ENCODE results near the gene THUMPD3. TPM values are rescaled to one million over a fixed set of nuclear protein-coding genes. Genes with fewer than 3 reads are reported as not detected.

Gene THUMPD3
- total and polyA plus RNA-seq, 9 of the 15 experiments (the other 6 are each of a cell fraction or from before 2014, with no cell fraction given): 58.3 to 132 (median 113) TPM

- no peak for TF ChIP-seq GTF3C2 (IDR thresholded peaks at IDR 0.05; ENCODE audit: borderline replicate concordance, extremely low read depth, insufficient read length)
- 0 out of 2 replicates have a peak, but pooled peaks have one; percentile 6 for TF ChIP-seq TEAD2 (tag; IDR thresholded peaks at IDR 0.05)
- TF ChIP-seq ZKSCAN3 (CRISPR knock-in tag; IDR thresholded peaks at IDR 0.05): no peak
- no peak for TF ChIP-seq HMG20B (CRISPR knock-in tag; IDR thresholded peaks at IDR 0.05)
- TF ChIP-seq CHAMP1 (IDR thresholded peaks at IDR 0.05): no peak
- TF ChIP-seq, protein P1, sequence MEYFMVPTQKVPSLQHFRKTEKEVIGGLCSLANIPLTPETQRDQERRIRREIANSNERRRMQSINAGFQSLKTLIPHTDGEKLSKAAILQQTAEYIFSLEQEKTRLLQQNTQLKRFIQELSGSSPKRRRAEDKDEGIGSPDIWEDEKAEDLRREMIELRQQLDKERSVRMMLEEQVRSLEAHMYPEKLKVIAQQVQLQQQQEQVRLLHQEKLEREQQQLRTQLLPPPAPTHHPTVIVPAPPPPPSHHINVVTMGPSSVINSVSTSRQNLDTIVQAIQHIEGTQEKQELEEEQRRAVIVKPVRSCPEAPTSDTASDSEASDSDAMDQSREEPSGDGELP (CRISPR knock-in tag; IDR thresholded peaks at IDR 0.05; ENCODE audit: borderline replicate concordance): no peak
- peak; percentile 62; the same call in 1 of the 2 replicates for TF ChIP-seq ZKSCAN8 (CRISPR knock-in tag; IDR thresholded peaks at IDR 0.05)
- peak; percentile 45; the same call in 1 of the 2 replicates for TF ChIP-seq CTBP1 (IDR thresholded peaks at IDR 0.05; ENCODE audit: borderline replicate concordance)
- no peak for TF ChIP-seq ZBTB1 (CRISPR knock-in tag; IDR thresholded peaks at IDR 0.05; ENCODE audit: borderline replicate concordance, low read depth)
- TF ChIP-seq PHF21A (IDR thresholded peaks at IDR 0.05; ENCODE audit: borderline replicate concordance, low read depth): no peak
- TF ChIP-seq SUPT5H (IDR thresholded peaks at IDR 0.05): peak; percentile 34; the same call in 1 of the 2 replicates
- no peak for TF ChIP-seq NR4A1 (CRISPR knock-in tag; IDR thresholded peaks at IDR 0.05)
- 0 out of 2 replicates have a peak, but pooled peaks have one; percentile 40 for TF ChIP-seq NR4A1 (tag; IDR thresholded peaks at IDR 0.05)
- TF ChIP-seq ZBTB2 (IDR thresholded peaks at IDR 0.05): no peak
- no peak for TF ChIP-seq NFXL1 (CRISPR knock-in tag; IDR thresholded peaks at IDR 0.05)
- no peak for TF ChIP-seq TOE1 (IDR thresholded peaks at IDR 0.05; ENCODE audit: borderline replicate concordance)
- no peak for TF ChIP-seq TOE1 (CRISPR knock-in tag; IDR thresholded peaks at IDR 0.05; ENCODE audit: borderline replicate concordance, low read depth)
- TF ChIP-seq SMARCA4 (IDR thresholded peaks at IDR 0.05): peak; percentile 49; the same call in 1 of the 2 replicates
- TF ChIP-seq HLTF (IDR thresholded peaks at IDR 0.05): 0 out of 2 replicates have a peak, but pooled peaks have one; percentile 36
- TF ChIP-seq, protein P2, sequence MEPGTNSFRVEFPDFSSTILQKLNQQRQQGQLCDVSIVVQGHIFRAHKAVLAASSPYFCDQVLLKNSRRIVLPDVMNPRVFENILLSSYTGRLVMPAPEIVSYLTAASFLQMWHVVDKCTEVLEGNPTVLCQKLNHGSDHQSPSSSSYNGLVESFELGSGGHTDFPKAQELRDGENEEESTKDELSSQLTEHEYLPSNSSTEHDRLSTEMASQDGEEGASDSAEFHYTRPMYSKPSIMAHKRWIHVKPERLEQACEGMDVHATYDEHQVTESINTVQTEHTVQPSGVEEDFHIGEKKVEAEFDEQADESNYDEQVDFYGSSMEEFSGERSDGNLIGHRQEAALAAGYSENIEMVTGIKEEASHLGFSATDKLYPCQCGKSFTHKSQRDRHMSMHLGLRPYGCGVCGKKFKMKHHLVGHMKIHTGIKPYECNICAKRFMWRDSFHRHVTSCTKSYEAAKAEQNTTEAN (CRISPR knock-in tag; IDR thresholded peaks at IDR 0.05): no peak
These were observed 1.0 kb upstream of the THUMPD3 start (continued) for GRCh38 chr3:9361691-9362388.
